Uterus (tissue), 2 donors: ENCODE results near the gene RPGRIP1L.

Source experiments
- CTCF ChIP-seq, 4 experiments: fragments of 200-600 bp in 2 of 4; fragments of 450-650 bp in 2 of 4; sonication (generic) in 2 of 4; IDR thresholded peaks; one replicate each; pipeline ENCODE4 v1.5.1; 2016 to 2019; ENCODE audit warnings: antibody characterized with exemption in 4 of 4, mild to moderate bottlenecking in 2 of 4, moderate library complexity in 1 of 4
- POLR2A ChIP-seq, 2 donors: fragments of 450-650 bp; IDR thresholded peaks; one replicate each; pipeline ENCODE4 v1.6.1; 2016; ENCODE audit warnings: antibody characterized with exemption in 2 of 2, mild to moderate bottlenecking in 1 of 2, moderate library complexity in 1 of 2

GRCh38 chr16:53708490-53708889 lies 4.8 kb upstream of the RPGRIP1L start:
- no peak for TF ChIP-seq POLR2A (IDR thresholded peaks at IDR 0.05)
- TF ChIP-seq CTCF (IDR thresholded peaks at IDR 0.05): no peak
